KMS-11 (cell line): ENCODE measurements around the gene CDH26.
A peak's percentile ranks its signal among the peaks of the same experiment; 100 is the strongest.

Experiments
- H2AFZ ChIP-seq: fragments of 200-600 bp; sonication (generic); 2 replicates; pipeline ENCODE4 v1.6.1; 2016; ENCODE audit warnings: antibody characterized with exemption, mixed run types, low read depth
- H3K27ac ChIP-seq: fragments of 200-600 bp; sonication (generic); 2 replicates; pipeline ENCODE4 v1.6.1; 2016; ENCODE audit warnings: mild to moderate bottlenecking, mixed run types
- H3K27me3 ChIP-seq: fragments of 200-600 bp; sonication (generic); 2 replicates; pipeline ENCODE4 v1.6.1; 2017; ENCODE audit warnings: mild to moderate bottlenecking, low read depth, mixed run types, moderate library complexity; ENCODE audit not compliant: insufficient read depth
- H3K36me3 ChIP-seq: fragments of 200-600 bp; sonication (generic); 2 replicates; pipeline ENCODE4 v1.6.1; 2017; ENCODE audit warnings: mild to moderate bottlenecking, mixed run types; ENCODE audit not compliant: insufficient read depth
- H3K4me1 ChIP-seq: fragments of 200-600 bp; sonication (generic); 2 replicates; pipeline ENCODE4 v1.6.1; 2016; ENCODE audit warnings: mild to moderate bottlenecking, low read depth, mixed run types; ENCODE audit not compliant: poor library complexity, severe bottlenecking
- H3K4me2 ChIP-seq: fragments of 200-600 bp; sonication (generic); 2 replicates; pipeline ENCODE4 v1.7.0; 2016; ENCODE audit warnings: mild to moderate bottlenecking, mixed run types
- H3K4me3 ChIP-seq: fragments of 200-600 bp; sonication (generic); IDR thresholded peaks from 2 replicates; pipeline ENCODE4 v1.6.1; 2017; ENCODE audit warnings: low read depth, low read length, mixed read lengths; ENCODE audit not compliant: insufficient read depth
- H3K79me2 ChIP-seq: fragments of 200-600 bp; sonication (generic); 2 replicates; pipeline ENCODE4 v1.6.1; 2016; ENCODE audit warnings: low read depth, mixed run types; ENCODE audit not compliant: insufficient read depth
- H3K9ac ChIP-seq: fragments of 200-600 bp; sonication (generic); 2 replicates; pipeline ENCODE4 v1.6.1; 2016; ENCODE audit warnings: mild to moderate bottlenecking, mixed run types
- H4K20me1 ChIP-seq: fragments of 200-600 bp; sonication (generic); 2 replicates; pipeline ENCODE4 v1.6.1; 2016; ENCODE audit warnings: mild to moderate bottlenecking, mixed run types; ENCODE audit not compliant: insufficient read depth
- TF ChIP-seq, protein P1 (sequence below): fragments of 200-600 bp; sonication (generic); conservative IDR thresholded peaks from 2 replicates; pipeline ENCODE4 v1.6.1; 2017; ENCODE audit warnings: low read depth, mild to moderate bottlenecking, antibody characterized with exemption, low read length, moderate library complexity, mixed read lengths

Gene CDH26

DNA sequence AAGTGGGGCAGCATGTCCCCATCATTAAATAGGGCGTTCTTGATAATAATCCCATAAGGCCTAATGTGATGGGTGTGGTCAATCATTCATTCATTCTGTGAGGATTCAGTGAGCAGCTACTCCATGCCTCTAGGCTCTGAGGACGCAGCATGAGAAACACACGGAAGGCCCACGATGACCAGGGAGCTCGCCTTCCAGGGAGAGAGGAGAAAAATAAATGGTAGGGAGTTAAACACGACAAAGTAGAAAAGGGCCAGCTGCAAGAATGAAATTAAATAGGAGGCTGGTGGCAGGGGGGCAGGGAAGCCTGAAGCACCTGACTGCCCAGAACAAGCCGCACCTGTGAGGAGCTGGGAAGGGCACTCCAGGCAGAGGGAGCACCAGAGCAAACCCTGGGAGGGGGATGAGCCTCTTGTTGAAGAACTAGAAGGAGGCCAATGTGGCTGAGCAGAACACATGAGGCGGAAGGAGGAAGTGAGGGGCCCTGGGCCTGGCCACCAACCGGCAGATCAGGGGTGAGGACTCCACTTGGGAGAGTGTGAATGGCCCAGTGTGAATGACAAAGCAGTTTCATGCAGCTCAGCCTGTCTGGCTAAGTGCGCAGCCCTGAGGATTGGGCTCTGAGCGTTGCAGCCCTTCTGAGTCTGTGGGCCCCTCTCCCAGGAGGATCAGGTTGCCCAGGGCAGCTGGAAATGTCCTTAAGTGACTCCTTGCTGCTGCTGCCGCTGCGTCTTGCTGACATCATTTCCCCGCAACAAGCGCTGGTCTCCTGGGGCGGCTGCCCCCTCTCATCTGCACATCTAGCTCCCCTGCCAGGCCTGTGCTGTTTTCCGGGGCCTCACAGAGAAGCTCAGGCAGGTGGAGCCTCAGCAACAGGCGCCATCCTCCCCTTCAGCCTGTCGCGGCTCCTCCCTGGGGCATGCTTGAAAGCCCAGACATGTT lies 99.9 kb downstream of the CDH26 start:
- no peaks in the 10 kb centered on the region for H3K27me3 ChIP-seq
- no peak overlapping the region for H3K4me3 ChIP-seq
- no peaks in the 10 kb centered on the region for H4K20me1 ChIP-seq
- peak overlapping the region; percentile 39; the same call in 1 of the 2 replicates for H2AFZ ChIP-seq
- H3K27ac ChIP-seq = no peak overlapping the region
- H3K79me2 ChIP-seq = no peaks in the 10 kb centered on the region
- no peak overlapping the region for H3K9ac ChIP-seq
- H3K36me3 ChIP-seq = no peaks in the 10 kb centered on the region
- TF ChIP-seq, protein P1, sequence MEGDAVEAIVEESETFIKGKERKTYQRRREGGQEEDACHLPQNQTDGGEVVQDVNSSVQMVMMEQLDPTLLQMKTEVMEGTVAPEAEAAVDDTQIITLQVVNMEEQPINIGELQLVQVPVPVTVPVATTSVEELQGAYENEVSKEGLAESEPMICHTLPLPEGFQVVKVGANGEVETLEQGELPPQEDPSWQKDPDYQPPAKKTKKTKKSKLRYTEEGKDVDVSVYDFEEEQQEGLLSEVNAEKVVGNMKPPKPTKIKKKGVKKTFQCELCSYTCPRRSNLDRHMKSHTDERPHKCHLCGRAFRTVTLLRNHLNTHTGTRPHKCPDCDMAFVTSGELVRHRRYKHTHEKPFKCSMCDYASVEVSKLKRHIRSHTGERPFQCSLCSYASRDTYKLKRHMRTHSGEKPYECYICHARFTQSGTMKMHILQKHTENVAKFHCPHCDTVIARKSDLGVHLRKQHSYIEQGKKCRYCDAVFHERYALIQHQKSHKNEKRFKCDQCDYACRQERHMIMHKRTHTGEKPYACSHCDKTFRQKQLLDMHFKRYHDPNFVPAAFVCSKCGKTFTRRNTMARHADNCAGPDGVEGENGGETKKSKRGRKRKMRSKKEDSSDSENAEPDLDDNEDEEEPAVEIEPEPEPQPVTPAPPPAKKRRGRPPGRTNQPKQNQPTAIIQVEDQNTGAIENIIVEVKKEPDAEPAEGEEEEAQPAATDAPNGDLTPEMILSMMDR = no peak
- H3K4me2 ChIP-seq = no peak overlapping the region
- H3K4me1 ChIP-seq = no peaks in the 10 kb centered on the region

DNA sequence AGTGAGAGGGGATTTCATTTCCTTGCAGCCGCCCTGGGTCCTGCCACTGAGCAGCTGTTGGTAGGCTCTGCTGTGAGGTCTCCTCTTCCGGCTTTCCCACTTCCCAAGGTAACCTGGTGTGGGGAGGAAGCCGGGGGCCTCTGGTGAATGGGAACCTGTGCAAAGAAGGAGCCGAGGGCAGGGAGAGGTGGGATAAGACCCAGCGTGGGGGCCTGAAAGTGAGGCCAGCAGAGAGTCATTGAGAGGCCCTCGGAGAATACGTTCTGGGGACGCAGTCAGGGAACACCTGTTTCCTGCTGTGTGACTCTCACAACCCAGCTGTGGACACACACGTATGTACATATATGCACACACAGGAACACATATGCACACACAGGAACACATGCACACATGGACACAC lies 100.7 kb downstream of the CDH26 start:
- Histone ChIP-seq H3K9ac (no peak overlapping the region), H3K27ac (no peak overlapping the region), H3K27me3 (no peaks in the 10 kb centered on the region), H3K36me3 (no peaks in the 10 kb centered on the region), H4K20me1 (no peaks in the 10 kb centered on the region), H3K79me2 (no peaks in the 10 kb centered on the region), H3K4me2 (no peak overlapping the region), H3K4me1 (no peaks in the 10 kb centered on the region), H2AFZ (no peak overlapping the region), H3K4me3 (no peak overlapping the region)
- TF ChIP-seq, protein P1 = no peak

DNA sequence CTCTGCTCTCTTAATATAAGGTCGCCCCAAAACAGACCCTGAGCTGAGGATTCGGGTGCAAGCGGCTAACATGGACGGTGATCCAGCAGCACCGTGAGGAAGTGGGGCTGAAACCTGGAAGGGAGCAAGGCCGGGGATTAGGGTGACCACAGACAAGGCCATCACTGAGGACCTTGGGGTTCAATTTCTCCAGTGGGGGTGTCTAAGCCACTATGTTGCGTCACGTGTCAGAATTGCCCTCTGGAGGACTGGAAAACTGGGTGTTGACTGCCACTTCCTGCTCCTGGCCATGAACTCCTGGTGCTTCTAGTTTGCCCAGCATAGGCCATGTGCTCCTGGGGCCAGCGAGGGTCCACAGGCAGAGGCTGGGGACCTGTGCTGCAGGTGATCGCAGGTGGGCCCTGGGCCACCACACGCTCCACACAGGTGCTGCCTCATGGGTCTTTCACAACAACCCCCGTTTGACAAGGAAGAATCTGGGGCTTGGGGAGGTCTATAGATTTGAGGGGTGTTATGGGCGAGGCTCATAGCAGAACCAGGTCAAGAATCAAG lies 101.9 kb downstream of the CDH26 start:
- no peaks in the 10 kb centered on the region for H3K27me3 ChIP-seq
- H3K4me2 ChIP-seq = no peak overlapping the region
- H4K20me1 ChIP-seq = no peaks in the 10 kb centered on the region
- no peak overlapping the region for H3K9ac ChIP-seq
- no peak overlapping the region for H3K4me3 ChIP-seq
- H3K36me3 ChIP-seq = no peaks in the 10 kb centered on the region
- TF ChIP-seq, protein P1 = no peak
- no peaks in the 10 kb centered on the region for H3K79me2 ChIP-seq
- H3K4me1 ChIP-seq = no peaks in the 10 kb centered on the region
- no peak overlapping the region for H2AFZ ChIP-seq
- H3K27ac ChIP-seq = no peak overlapping the region

DNA sequence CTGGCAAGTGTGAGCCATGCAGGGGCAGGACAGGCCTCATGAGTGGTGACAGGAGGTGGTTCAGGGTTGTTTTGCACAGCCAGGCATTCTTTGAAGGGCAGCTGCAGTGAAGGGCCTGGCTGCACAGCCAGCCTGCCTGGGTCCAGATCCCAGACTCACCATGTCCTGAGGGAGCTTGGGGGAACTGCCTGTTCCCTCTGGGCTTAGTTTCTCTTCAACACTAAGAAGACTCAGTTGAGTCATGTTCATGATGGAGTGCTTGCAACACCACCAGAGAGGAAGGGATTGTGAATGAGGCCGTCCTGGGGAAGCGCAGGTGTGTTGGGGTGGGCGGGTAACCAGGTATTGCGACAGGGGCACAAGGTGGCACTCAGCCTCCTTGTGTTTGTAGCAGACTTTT lies 102.4 kb downstream of the CDH26 start:
- Histone ChIP-seq H3K4me3 (no peak overlapping the region), H4K20me1 (no peaks in the 10 kb centered on the region), H3K27ac (no peak overlapping the region), H3K4me1 (no peaks in the 10 kb centered on the region), H3K27me3 (no peaks in the 10 kb centered on the region), H3K4me2 (no peak overlapping the region), H3K36me3 (no peaks in the 10 kb centered on the region), H3K9ac (no peak overlapping the region), H3K79me2 (no peaks in the 10 kb centered on the region), H2AFZ (no peak overlapping the region)
- TF ChIP-seq, protein P1 = no peak
